Measurements from ENCODE around the gene EPHA8. TPM values are rescaled to one million over a fixed set of nuclear protein-coding genes. Genes with fewer than 3 reads are reported as not detected.

EPHA8 gene
- total RNA-seq, 2 donors from 2014 or later, result not detected

- H3K27me3 ChIP-seq, result peaks cover 5 to 7% of the 10 kb centered on the region in 2 donors
- H3K27ac ChIP-seq, result no peak overlapping the region
- H3K9me3 ChIP-seq, result no peaks in the 10 kb centered on the region
- H3K36me3 ChIP-seq, result no peaks in the 10 kb centered on the region
- no peak for TF ChIP-seq CTCF (IDR thresholded peaks at IDR 0.05)
- H3K4me1 ChIP-seq, result no peaks in the 10 kb centered on the region
- H3K4me3 ChIP-seq, result no peak overlapping the region
- no peak for DNase-seq (ENCODE audit: low spot score)
Measured at GRCh38 chr1:22594396-22594795, 31.1 kb downstream of the EPHA8 start.

GRCh38 chr1:22595108-22595507 is 31.8 kb downstream of the EPHA8 start:
- DNase-seq (ENCODE audit: low spot score), result no peak
- no peaks in the 10 kb centered on the region for H3K9me3 ChIP-seq
- H3K4me3 ChIP-seq, result no peak overlapping the region
- H3K27me3 ChIP-seq, result peaks cover 5 to 7% of the 10 kb centered on the region in 2 donors
- H3K4me1 ChIP-seq, result no peaks in the 10 kb centered on the region
- H3K27ac ChIP-seq, result no peak overlapping the region
- no peaks in the 10 kb centered on the region for H3K36me3 ChIP-seq
- no peak for TF ChIP-seq CTCF (IDR thresholded peaks at IDR 0.05)

GRCh38 chr1:22597301-22597965 is 34.1 kb downstream of the EPHA8 start:
- H3K9me3 ChIP-seq, result no peaks in the 10 kb centered on the region
- H3K36me3 ChIP-seq, result no peaks in the 10 kb centered on the region
- TF ChIP-seq CTCF (IDR thresholded peaks at IDR 0.05), result no peak
- no peak overlapping the region for H3K27ac ChIP-seq
- DNase-seq (ENCODE audit: low spot score), result no peak
- peaks cover 5 to 7% of the 10 kb centered on the region in 2 donors for H3K27me3 ChIP-seq
- no peak overlapping the region for H3K4me3 ChIP-seq
- H3K4me1 ChIP-seq, result no peaks in the 10 kb centered on the region

GRCh38 chr1:22597996-22598395 is 34.7 kb downstream of the EPHA8 start:
- TF ChIP-seq CTCF (IDR thresholded peaks at IDR 0.05), result no peak
- Histone ChIP-seq H3K27me3 (peaks cover 3 to 5% of the 10 kb centered on the region in 2 donors), H3K36me3 (no peaks in the 10 kb centered on the region), H3K4me3 (no peak overlapping the region), H3K4me1 (no peaks in the 10 kb centered on the region), H3K9me3 (no peaks in the 10 kb centered on the region), H3K27ac (no peak overlapping the region)
- DNase-seq (ENCODE audit: low spot score), result no peak

- Histone ChIP-seq H3K27me3 (peaks cover 0 to under 1% of the 10 kb centered on the region in 2 donors), H3K9me3 (no peaks in the 10 kb centered on the region), H3K4me1 (no peaks in the 10 kb centered on the region), H3K4me3 (no peak overlapping the region), H3K36me3 (no peaks in the 10 kb centered on the region), H3K27ac (no peak overlapping the region)
- DNase-seq (ENCODE audit: low spot score), result no peak
- TF ChIP-seq CTCF (IDR thresholded peaks at IDR 0.05), result no peak
Measured at GRCh38 chr1:22598736-22599135, 35.4 kb downstream of the EPHA8 start.

All from right atrium auricular region (tissue), 2 donors.